MG63 (cell line): ENCODE data around the gene TMC3. TPM values are rescaled to one million over a fixed set of nuclear protein-coding genes. Genes with fewer than 3 reads are reported as not detected.
"Not testable (repeated sequence)": the region's sequence is repeated elsewhere in the genome, so short reads cannot be mapped to it uniquely, and the experiment has no call there.

Experiments used
- DNase-seq: peaks from one replicate; pipeline ENCODE4 v3.0.0-alpha.2; 2020
- H3K27me3 ChIP-seq: fragments of 250-450 bp; sonication (Bioruptor Pico); 2 replicates; pipeline ENCODE4 v1.5.1; 2020; ENCODE audit warnings: mild to moderate bottlenecking, moderate library complexity
- H3K36me3 ChIP-seq: fragments of 250-450 bp; sonication (Bioruptor Pico); 2 replicates; pipeline ENCODE4 v1.5.1; 2020; ENCODE audit warnings: mild to moderate bottlenecking, moderate library complexity
- H3K4me3 ChIP-seq: fragments of 250-450 bp; sonication (Bioruptor Pico); 2 replicates; pipeline ENCODE4 v1.5.1; 2020; ENCODE audit warnings: mild to moderate bottlenecking, moderate library complexity
- H3K9me3 ChIP-seq: fragments of 250-450 bp; sonication (Bioruptor Pico); 2 replicates; pipeline ENCODE4 v1.5.1; 2020; ENCODE audit warnings: mild to moderate bottlenecking, moderate library complexity
- total RNA-seq: library from RNA; depleted of rRNA; stranded (reverse); fragments of >200 nt; shearing (Covaris generic); gene quantifications from 2 replicates; pipeline ENCODE4 v1.2.3, GENCODE V29; 2014; ENCODE audit warnings: low replicate concordance

Gene TMC3
- total RNA-seq, 1 experiment from 2014 or later: not detected

DNA sequence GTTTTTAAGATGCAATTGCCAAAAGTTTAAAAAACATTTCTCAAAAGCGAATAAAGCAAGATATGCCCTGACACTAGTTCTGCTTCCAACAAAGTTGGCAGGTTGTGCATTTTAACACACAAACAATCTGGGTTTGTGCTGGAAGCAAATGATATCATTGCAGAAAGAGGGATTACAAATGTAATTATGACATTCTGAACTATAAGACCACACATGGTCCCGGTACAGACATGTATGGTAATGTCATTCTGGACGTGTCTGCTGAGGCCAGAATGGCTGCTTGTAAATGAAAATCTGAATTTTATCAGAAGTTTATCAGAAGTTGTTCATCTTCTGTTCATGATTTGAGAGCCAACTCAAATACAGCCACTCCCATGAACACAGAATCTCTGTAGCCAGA, 10.7 kb downstream of the TMC3 start:
- DNase-seq: no peak
- Histone ChIP-seq H3K36me3 (no peaks in the 10 kb centered on the region), H3K9me3 (no peaks in the 10 kb centered on the region)

DNA sequence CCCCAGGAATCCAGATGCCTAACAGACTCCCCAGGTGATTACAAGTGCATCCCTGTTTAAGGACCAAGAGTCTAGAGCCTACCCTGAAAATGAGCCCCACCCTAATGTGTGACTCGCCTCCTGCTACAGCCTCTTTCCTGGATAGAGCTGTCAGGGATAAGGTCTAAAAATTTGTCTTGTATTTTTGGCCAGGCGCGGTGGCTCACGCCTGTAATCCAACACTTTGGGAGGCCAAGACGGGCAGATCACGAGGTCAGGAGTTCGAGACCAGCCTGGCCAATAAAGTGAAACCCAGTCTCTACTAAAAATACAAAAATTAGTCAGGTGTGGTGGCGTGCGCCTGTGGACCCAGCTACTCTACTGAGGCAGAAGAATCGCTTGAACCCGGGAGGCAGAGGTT, 11.2 kb downstream of the TMC3 start:
- Histone ChIP-seq H3K27me3 (no peaks in the 10 kb centered on the region; the same call in 1 of the 2 replicates), H3K36me3 (no peaks in the 10 kb centered on the region), H3K4me3 (no peak overlapping the region), H3K9me3 (no peaks in the 10 kb centered on the region)
- DNase-seq: peak; percentile 8

More for the DNA sequence above, 10.7 kb downstream of the TMC3 start:
- H3K4me3 ChIP-seq: no peak overlapping the region
- H3K27me3 ChIP-seq: no peaks in the 10 kb centered on the region; the same call in 1 of the 2 replicates

DNA sequence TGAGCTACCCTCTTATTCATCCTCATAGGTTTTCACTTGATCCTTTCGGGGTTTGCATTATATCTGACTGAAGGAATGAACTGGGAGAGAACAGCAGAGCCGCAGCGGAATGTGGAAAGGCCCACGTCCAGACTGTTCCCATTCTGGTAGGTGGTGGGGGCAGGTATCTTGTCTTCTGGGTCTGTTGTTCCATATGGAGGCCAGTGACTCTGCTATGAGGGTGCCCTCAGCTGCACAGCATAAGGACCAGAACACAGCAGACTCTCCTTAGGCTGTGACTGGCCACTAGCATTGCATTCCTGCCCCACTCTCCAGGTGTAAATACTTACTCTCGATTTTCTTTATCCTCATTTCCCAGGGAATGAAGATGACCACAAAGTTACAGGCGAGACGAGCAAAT, 12.1 kb downstream of the TMC3 start:
- Histone ChIP-seq H3K4me3 (no peak overlapping the region), H3K27me3 (no peaks in the 10 kb centered on the region; the same call in 1 of the 2 replicates), H3K36me3 (no peaks in the 10 kb centered on the region), H3K9me3 (0 out of 2 replicates have a peak, but pooled peaks cover 1% of the 10 kb centered on the region)
- DNase-seq: no peak

DNA sequence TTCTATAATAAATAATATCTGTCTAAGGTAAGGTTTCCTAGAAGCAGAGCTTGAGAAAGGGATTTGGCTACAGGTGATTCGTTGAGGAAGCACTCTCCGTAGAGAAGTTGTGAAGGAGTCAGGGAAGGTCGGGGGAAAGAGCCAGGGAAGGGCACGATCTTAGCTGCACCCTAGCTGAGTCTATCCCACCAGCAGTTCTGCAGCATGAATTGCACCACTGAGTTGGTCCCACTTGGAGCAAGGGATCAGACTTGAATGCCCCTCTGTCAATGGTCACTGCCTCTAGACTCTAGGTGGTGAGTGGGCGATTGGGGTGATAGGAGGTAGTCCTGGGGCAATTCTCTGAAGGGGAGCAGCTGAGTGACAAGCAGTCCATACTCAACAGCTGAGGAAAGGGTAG, 13.5 kb downstream of the TMC3 start:
- DNase-seq: no peak
- Histone ChIP-seq H3K27me3 (no peaks in the 10 kb centered on the region; the same call in 1 of the 2 replicates), H3K9me3 (0 out of 2 replicates have a peak, but pooled peaks cover 1% of the 10 kb centered on the region), H3K36me3 (no peaks in the 10 kb centered on the region), H3K4me3 (no peak overlapping the region)

DNA sequence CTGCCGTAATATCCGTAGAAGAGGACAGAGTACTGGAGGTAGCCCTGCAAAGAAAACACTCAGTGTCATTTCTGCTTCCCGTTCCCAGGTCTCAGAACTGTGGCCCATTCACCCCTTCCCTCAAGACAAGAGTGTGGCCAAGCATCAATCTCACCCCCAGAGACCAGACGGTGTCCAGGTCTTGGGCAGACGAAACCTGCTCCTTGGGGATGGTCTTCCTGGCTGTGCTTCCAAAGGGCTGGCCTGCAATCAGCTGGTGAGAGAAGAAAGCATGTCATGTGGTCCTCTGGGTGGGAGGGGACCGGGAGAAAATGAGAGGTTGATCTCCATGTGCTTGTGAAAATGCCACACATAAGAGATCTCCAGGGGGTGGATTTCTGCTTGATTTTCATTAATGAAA, 15.8 kb downstream of the TMC3 start:
- DNase-seq: no peak
- Histone ChIP-seq H3K4me3 (no peak overlapping the region), H3K36me3 (no peaks in the 10 kb centered on the region), H3K9me3 (0 out of 2 replicates have a peak, but pooled peaks cover 1% of the 10 kb centered on the region), H3K27me3 (no peaks in the 10 kb centered on the region; the same call in 1 of the 2 replicates)

DNA sequence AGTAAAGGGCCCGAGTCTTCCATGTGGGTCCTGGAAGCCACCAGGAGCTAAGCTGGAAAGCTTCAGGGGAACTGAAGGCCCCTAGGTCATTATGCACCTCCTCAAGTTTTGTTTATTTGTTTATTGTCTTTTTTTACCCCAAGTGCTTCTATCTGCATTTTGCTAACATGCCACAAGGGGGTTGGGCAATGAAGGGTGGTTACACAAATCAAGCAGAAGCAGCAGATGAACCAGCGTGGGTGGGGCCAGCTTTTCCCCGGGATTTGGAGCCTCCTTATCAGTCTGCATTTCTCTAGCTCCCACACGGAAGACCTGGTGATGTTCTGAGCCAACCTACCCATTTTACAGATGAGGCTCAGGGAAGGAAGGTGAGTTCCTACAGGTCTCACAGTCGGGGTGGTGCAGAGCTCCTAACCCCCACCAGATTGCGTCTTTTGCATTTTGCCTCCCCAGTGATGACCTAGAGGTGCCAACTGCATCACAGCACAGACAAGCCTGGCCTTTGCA, 16.8 kb downstream of the TMC3 start:
- DNase-seq: no peak
- Histone ChIP-seq H3K4me3 (no peak overlapping the region), H3K36me3 (no peaks in the 10 kb centered on the region), H3K27me3 (no peaks in the 10 kb centered on the region; the same call in 1 of the 2 replicates), H3K9me3 (0 out of 2 replicates have a peak, but pooled peaks cover 1% of the 10 kb centered on the region)

DNA sequence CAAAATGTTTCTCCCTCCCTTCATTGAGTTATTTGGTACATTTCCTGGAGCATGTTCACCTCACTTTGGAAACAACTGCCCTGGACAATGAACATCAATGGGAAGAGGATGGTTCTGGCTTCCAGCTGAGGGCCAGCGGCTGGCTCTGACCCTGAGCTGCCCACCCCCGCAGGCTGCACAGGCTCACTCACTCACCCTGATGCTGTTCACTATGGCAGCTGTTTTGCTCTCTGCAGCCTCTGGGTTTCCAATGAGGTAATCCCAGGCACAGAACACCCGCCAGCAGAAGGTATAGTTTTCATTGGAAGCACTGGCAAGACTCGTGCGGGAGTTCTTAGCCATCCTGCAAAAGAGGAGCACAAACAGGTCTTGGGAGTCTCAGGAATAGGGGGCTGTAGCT, 17.8 kb downstream of the TMC3 start:
- H3K27me3 ChIP-seq: no peaks in the 10 kb centered on the region; the same call in 1 of the 2 replicates
- no peak for DNase-seq
- H3K9me3 ChIP-seq: 0 out of 2 replicates have a peak, but pooled peaks cover 1% of the 10 kb centered on the region
- H3K36me3 ChIP-seq: no peaks in the 10 kb centered on the region
- no peak overlapping the region for H3K4me3 ChIP-seq

DNA sequence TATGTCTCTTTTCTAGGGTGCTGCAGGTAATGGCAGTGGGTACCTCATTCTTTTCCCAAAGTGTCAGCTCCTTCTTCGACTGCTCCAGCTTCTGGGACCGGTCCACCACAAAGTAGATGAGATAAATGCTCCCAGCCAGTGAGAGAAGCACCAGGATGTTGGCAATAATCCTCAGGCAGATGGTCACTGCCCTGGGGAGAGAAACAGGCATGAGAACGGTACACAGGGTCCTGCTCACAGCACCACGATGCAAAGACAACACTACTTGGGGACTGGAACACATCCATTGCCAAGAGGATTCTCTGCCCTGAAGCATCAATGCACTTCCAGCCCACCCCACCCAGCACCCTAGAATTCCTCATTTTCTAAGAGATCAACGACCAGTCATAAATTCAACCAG, 22.4 kb downstream of the TMC3 start:
- no peak for DNase-seq
- H3K27me3 ChIP-seq: no peaks in the 10 kb centered on the region

DNA sequence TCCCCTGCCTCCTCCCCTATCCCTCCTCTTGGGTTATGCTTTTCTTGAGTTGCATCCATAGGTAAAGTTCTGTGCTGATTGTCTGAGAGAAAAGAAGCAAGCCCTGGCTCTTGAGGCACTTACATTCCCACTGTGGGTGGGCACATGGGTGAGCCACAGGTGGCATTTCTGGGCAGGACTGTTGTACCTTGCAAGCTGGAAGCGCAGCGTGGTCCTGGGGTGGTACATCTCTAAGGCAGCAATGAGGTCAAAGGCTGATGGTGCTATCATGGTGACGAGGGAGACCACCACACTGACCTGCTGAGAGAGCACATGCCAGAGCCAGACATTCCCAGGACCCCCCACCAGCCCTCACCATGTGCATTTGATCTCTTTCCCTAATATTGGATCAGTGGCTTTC, 24.7 kb downstream of the TMC3 start:
- no peaks in the 10 kb centered on the region for H3K27me3 ChIP-seq
- no peaks in the 10 kb centered on the region for H3K9me3 ChIP-seq
- no peaks in the 10 kb centered on the region for H3K36me3 ChIP-seq
- no peak overlapping the region for H3K4me3 ChIP-seq
- no peak for DNase-seq

More for the DNA sequence above, 22.4 kb downstream of the TMC3 start:
- H3K4me3 ChIP-seq: no peak overlapping the region
- no peaks in the 10 kb centered on the region for H3K36me3 ChIP-seq
- H3K9me3 ChIP-seq: no peaks in the 10 kb centered on the region

DNA sequence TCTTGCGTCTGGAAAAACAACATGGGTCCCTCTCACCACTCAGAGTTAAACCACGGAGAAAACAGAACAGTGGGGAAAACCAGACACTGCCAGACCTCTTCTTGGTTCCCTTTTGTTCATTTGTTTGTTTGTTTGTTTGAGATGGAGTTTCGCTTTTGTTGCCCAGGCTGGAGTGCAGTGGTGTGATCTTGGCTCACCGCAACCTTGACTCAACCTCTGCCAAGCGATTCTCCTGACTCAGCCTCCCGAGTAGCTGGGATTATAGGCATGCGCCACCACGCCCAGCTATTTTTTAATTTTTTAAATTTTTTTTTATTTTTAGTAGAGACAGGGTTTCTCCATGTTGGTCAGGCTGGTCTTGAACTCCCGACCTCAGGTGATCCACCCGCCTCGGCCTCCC, 25.3 kb downstream of the TMC3 start:
- not testable (repeated sequence) for H3K27me3 ChIP-seq, H3K4me3 ChIP-seq, H3K36me3 ChIP-seq, H3K9me3 ChIP-seq
- peak; percentile 75 for DNase-seq

DNA sequence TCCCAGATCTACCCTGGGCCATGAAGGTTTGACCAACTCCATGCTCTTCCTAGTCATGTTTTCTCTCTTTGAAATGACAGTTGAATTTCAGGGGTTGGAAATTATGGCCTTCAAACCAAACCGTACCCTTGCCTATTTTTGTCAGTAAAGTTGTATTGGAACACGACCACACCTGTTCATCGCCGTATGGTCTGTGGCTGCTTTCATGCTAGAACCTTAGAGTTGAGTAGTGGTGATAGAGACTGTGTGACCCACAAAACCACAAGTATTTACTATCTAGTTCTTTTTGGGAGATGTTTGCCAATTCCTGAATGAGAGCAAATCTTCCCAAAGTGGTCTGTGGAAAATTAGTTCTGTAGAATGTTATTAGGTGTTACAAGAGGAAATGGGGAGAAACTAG, 26.1 kb downstream of the TMC3 start:
- H3K36me3 ChIP-seq: no peaks in the 10 kb centered on the region
- DNase-seq: no peak
- H3K4me3 ChIP-seq: no peak overlapping the region
- H3K9me3 ChIP-seq: no peaks in the 10 kb centered on the region
- no peaks in the 10 kb centered on the region for H3K27me3 ChIP-seq

DNA sequence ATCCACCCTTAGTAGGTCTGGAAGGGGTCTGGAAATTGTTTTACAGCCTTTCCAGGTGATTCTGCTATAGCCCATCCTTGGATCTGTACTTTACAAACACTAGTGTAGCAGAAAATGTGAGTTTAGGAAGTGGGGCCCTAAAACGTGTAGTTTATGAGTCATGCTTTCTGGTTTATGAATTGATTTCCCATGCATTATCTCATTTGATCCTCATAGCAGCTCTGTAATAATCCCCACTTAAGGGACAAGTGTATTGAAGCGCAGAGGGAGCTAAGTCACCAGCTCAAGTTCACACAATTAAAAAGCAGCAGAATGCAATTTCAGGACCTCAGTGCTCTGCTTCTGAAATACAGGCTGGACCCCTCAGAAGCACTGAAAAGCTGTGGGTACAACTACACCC, 27.4 kb downstream of the TMC3 start:
- H3K27me3 ChIP-seq: no peaks in the 10 kb centered on the region
- H3K36me3 ChIP-seq: no peaks in the 10 kb centered on the region
- H3K4me3 ChIP-seq: no peak overlapping the region
- H3K9me3 ChIP-seq: no peaks in the 10 kb centered on the region
- DNase-seq: no peak

DNA sequence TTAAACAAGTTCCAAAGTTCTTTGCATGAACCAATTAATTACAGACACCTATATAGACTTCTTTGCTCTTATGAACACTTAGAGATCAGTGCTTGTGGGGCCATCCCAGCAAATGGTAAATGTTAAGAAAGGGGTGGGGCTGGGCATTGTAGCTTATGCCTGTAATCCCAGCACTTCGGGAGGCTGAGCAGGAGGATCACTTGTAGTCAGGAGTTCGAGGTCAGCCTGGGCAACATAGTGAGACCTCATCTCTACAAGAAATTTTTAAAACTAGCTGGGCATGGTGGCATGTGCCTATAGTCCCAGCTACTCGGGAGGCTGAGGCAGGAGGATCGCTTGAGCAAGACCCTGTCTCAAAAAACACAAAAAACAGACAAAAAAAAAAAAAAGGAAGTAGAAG, 30.6 kb downstream of the TMC3 start:
- H3K9me3 ChIP-seq: no peaks in the 10 kb centered on the region
- no peaks in the 10 kb centered on the region for H3K36me3 ChIP-seq
- no peak for DNase-seq
- H3K4me3 ChIP-seq: no peak overlapping the region
- no peaks in the 10 kb centered on the region for H3K27me3 ChIP-seq

DNA sequence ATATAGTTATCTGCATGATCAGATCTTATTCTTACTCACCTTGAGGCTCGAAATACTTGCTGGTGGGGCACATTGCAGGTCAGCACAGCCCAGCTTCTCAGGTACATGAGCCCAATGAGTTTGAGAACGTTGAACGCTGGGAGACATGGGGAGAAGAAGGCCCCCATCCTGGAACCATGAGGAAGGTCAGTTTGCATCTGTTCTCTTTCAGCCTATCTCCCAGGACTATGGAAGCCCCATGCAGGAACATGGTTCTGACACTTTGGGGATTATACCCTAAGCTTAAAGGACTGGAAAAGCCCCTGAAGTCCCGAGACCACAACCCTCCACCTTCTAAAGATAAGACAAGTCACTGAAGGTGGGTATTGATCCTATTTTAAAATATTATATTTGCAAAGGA, 32.7 kb downstream of the TMC3 start:
- DNase-seq: no peak
- Histone ChIP-seq H3K9me3 (no peaks in the 10 kb centered on the region), H3K4me3 (no peak overlapping the region), H3K36me3 (no peaks in the 10 kb centered on the region), H3K27me3 (no peaks in the 10 kb centered on the region)

DNA sequence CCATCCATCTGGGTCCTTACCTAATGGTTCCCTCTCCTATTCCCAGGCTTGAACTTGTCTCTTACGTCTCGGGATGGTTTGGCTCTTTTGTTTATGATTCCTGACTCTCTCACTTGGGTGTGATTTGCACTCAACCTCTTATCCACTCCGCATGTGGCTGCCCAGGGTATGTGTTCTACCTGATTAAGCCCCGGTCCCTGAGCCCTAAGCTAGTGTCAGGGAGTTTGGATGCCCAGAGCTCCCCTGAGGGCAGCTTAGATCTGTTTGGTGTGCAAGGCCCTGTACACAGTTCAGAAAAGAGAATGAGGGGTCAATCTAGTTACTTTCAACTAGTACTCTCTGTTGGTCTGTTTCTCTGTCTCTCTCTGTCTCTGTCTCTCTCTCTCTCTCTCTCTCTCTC, 34.2 kb downstream of the TMC3 start:
- Histone ChIP-seq H3K27me3 (no peaks in the 10 kb centered on the region), H3K9me3 (no peaks in the 10 kb centered on the region), H3K36me3 (no peaks in the 10 kb centered on the region), H3K4me3 (no peak overlapping the region)
- DNase-seq: no peak

DNA sequence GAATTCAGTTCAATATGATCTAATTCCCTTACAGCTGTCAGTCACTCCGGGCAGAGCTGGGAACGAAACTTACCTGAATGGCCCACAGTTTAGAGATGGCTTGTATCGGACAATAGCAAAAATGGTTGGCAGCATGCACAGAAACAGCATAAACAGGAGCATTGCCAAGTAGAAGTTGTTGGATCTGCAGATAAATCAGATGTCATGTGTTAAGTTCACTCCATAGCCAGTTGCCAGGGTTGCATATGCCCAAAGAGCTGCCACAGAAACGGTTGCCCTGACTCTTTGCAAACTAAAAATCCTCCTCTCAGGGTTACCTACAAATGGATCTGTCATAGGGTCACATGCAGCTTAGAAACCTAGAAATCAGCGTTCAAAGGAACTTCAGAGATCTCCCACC, 34.7 kb downstream of the TMC3 start:
- H3K4me3 ChIP-seq: no peak overlapping the region
- no peaks in the 10 kb centered on the region for H3K36me3 ChIP-seq
- H3K9me3 ChIP-seq: no peaks in the 10 kb centered on the region
- H3K27me3 ChIP-seq: no peaks in the 10 kb centered on the region
- DNase-seq: no peak

DNA sequence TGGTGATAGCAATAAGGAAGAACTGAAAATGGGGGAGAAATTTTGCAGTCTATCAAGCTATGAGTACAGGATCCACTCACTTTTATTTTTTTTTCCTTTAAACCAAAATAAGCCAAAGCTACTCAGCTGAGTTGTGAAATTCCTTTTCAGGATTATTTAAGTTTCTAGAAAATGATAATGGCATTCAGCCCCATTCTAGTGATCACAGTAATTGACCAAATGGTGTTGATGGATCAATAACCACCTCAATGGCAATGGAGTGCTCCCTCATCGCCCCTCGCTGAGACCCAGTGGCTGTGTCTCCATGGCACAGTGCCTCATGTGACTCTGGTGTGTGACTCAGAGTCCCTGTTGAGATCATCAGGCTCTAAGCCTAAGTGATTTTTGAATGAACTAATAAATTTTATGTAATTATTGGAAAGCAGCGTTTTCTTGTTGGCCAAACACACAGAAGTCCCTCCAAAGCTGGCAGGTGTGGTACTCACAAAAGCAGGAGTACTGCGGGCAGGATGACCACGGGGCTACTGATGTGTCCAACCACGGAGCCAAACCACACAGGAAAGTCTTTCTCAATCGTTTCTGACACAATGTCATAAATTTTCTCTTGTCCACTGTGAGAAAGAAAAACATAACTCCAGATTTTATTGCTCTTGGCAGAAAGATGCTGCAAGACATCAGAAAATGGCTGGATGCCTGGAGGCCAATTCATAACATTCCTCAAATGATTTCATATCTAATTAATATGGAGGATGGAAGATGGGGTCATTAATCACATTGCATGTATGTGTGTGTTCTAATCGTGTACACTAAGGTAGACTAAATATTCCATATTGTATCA, 35.6 kb downstream of the TMC3 start:
- no peak overlapping the region for H3K4me3 ChIP-seq
- peak; percentile 87 for DNase-seq
- no peaks in the 10 kb centered on the region for H3K27me3 ChIP-seq
- no peaks in the 10 kb centered on the region for H3K36me3 ChIP-seq
- no peaks in the 10 kb centered on the region for H3K9me3 ChIP-seq

DNA sequence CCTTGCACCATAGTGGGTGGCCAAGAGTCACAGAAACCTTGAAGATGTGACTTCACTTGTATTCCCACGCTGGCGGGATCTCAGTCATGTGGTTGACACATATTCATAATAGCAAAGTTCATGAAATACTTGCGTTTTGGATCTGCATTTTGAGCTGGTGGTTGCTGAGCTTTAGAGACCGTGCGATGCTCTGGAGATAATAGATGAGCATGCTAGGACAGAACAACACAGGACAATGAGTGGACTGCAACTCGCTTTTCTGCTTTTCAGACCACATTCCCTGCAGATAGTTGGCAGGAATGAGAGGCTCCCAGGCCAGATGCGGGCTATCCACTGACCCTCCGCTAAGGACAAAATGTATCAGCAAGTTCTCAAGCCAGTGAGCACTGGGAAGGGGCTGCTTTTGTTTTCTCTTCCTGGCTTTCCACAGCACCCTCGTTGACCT, 36.3 kb downstream of the TMC3 start:
- Histone ChIP-seq H3K9me3 (no peaks in the 10 kb centered on the region), H3K27me3 (no peaks in the 10 kb centered on the region), H3K36me3 (no peaks in the 10 kb centered on the region), H3K4me3 (no peak overlapping the region)
- no peak for DNase-seq
